Panc1 (cell line): ENCODE results near the gene MTMR12.
"Not testable (repeated sequence)": the region's sequence is repeated elsewhere in the genome, so short reads cannot be mapped to it uniquely, and the experiment has no call there.

Experiments
- CTCF ChIP-seq: fragments of 450-650 bp; IDR thresholded peaks from 2 replicates; pipeline ENCODE4 v1.5.1; 2017; ENCODE audit warnings: mild to moderate bottlenecking
- POLR2AphosphoS5 ChIP-seq: IDR thresholded peaks from 2 replicates; pipeline ENCODE4 v1.6.1; 2012; ENCODE audit warnings: mild to moderate bottlenecking, low read depth, low read length, moderate library complexity

- TF ChIP-seq CTCF, POLR2AphosphoS5: not testable (repeated sequence)
These were observed 16.6 kb downstream of the MTMR12 start for GRCh38 chr5:32295966-32296772.
